D721Med (cell line): Measurements from ENCODE around the gene RPL3.

Experiments used
- DNase-seq: peaks from one replicate; pipeline ENCODE4 v3.0.0; 2011; ENCODE audit warnings: low spot score; ENCODE audit not compliant: insufficient read length
- FAIRE-seq: peaks from 2 replicates; lab custom pipeline; 2011; peaks lifted over from hg19 to GRCh38; lab: Jason Lieb, UNC
- TF ChIP-seq, protein P1 (sequence below): IDR thresholded peaks from 2 replicates; pipeline ENCODE4 v1.5.1; 2012; ENCODE audit warnings: mild to moderate bottlenecking, control low read depth; ENCODE audit not compliant: insufficient read depth; ENCODE audit errors: missing control alignments

Gene RPL3

GRCh38 chr22:39269095-39269790, 50.2 kb downstream of the RPL3 start:
- TF ChIP-seq, protein P1, sequence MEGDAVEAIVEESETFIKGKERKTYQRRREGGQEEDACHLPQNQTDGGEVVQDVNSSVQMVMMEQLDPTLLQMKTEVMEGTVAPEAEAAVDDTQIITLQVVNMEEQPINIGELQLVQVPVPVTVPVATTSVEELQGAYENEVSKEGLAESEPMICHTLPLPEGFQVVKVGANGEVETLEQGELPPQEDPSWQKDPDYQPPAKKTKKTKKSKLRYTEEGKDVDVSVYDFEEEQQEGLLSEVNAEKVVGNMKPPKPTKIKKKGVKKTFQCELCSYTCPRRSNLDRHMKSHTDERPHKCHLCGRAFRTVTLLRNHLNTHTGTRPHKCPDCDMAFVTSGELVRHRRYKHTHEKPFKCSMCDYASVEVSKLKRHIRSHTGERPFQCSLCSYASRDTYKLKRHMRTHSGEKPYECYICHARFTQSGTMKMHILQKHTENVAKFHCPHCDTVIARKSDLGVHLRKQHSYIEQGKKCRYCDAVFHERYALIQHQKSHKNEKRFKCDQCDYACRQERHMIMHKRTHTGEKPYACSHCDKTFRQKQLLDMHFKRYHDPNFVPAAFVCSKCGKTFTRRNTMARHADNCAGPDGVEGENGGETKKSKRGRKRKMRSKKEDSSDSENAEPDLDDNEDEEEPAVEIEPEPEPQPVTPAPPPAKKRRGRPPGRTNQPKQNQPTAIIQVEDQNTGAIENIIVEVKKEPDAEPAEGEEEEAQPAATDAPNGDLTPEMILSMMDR = no peak
- no peak for FAIRE-seq
- no peak for DNase-seq

- TF ChIP-seq, protein P1 = no peak
- no peak for DNase-seq
- no peak for FAIRE-seq
Observed at GRCh38 chr22:39268645-39269044, 50.8 kb downstream of the RPL3 start.

DNA sequence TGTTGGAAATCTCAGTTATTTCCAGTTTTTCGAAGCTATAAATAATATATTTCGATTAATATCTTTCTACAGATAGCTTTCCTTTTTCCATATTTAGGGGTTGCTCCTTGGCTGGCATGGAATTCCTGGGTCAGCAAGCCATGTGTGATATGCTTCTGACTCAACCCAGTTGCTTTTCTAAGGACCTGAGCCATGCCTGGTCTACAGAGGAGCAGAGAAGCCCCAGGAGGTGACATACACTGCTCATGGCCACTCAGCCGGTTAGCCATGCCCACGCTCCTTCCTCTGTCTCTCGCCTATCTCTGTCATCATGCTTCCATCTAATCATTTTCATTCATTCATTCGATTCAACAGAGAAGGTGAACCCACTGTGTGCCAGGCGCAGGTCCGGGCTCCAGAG, 51.4 kb downstream of the RPL3 start:
- TF ChIP-seq, protein P1 = no peak
- DNase-seq = no peak
- no peak for FAIRE-seq

DNA sequence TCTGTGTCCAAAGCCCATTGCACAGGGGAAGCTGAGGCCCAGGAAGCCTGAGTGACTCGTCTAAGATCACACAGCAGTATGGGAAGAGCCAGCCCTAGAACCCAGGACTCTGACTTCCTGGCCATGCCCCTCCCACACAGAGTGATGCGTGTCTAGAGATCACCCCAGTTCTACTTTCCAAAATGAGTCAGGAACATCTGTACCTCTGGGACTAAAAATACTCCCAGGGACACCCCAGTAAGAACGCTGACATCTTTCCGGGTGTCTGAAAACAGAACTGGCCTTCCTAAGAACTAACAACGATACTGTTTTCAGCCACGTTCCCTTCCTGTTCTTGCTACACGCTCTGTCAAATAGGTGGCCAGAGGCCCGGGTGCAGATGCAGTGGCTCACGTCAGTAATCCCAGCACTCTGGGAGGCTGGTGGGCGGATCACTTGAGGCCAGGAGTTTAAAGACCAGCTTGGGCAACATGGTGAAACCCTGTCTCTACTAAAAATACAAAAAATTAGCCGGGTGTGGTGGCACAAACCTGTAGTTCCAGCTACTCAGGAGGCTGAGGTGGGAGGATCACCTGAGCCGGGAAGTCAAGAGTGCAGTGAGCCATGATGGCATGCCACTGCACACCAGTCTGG, 52.9 kb downstream of the RPL3 start:
- TF ChIP-seq, protein P1 = no peak
- DNase-seq (no peak), FAIRE-seq (no peak)

GRCh38 chr22:39265143-39265886, 54.1 kb downstream of the RPL3 start:
- FAIRE-seq = no peak

DNA sequence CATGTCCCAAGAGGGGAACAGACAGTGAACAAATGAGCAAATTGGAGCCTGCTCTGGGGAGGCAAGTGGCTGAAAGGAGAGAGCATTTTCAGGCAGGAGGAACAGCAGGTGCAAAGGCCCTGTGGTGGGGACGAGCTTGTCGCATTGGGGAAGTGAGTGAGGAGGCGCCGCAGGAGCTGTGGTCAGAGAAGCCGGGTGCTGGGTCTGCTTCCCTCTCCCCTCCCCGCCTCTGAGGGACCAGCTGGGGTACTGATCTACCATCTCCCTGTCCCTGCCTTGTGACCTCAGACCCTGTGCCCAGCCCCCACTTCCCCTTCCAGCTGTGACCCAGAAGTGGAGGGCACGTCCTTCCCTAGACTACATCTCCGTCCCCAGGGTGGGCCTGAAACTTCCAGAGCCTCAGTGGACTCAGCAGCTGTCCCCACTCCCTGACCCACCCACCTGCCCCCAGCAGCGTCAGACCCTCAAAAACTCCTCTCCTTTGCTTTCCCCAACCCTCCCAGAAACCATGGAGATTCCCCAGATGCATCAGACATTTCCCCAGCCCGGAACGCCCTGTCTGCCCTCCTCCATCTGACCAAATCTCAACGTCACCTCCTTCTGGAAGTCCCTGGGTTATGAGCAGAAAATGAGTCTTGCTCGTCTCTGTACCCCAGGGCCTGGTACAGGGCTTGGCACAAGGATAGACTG, 54.9 kb downstream of the RPL3 start:
- TF ChIP-seq, protein P1 = no peak
- DNase-seq = no peak
- FAIRE-seq = no peak

More at GRCh38 chr22:39265143-39265886, 54.1 kb downstream of the RPL3 start:
- no peak for DNase-seq
- TF ChIP-seq, protein P1 = no peak
